ENCODE measurements around the gene IFNA13. TPM values are rescaled to one million over a fixed set of nuclear protein-coding genes. Genes with fewer than 3 reads are reported as not detected.

IFNA13 gene
- total and polyA plus RNA-seq, 2 of the 13 experiments (the other 11 are each of a cell fraction or from before 2014, with no cell fraction given), result not detected

DNA sequence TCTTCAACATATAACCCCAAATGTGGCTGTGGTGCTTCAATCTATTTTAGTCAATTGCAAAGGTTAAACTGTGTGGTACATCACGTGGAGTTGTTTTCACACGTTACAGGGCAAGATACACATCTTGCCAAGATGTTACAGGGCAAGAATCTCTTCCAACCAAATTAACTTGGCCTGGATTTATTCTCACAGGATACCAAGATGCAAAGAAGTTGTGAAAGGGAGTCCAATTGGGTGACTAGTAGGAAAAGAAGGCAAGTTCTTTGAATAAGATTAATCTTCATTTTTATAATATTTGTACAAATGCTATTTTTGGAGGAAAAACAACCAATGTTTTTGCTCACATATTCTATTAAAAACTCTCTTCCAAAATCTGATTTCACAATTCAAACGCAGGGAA lies 36.3 kb upstream of the IFNA13 start:
- no peaks in the 10 kb centered on the region for H4K20me1 ChIP-seq (ENCODE audit: insufficient read depth, low read length)
- no peaks in the 10 kb centered on the region for H3K9me3 ChIP-seq (ENCODE audit: low read length)
- intact Hi-C loops (cut with micrococcal nuclease; ENCODE audit: unreplicated experiment) (no loop called here), in situ Hi-C loops (cut with HindIII; ENCODE audit: extremely low pct_ligation_motif_present, low pct_unique_long_range_greater_than_20kb) (no loop called here)
- FAIRE-seq (no peak), DNase-seq (ENCODE audit: low spot score) (no peak), ATAC-seq (no peak)
- no peak overlapping the region for H3K27ac ChIP-seq (ENCODE audit: extremely low read length, insufficient read depth, low read length)
- 0% methylated on average over 3 of the region's 3 CpGs for WGBS (ENCODE audit: low lambda C conversion rate)
- no peak overlapping the region for H3K4me3 ChIP-seq (replicated peaks in 1 of 3; ENCODE audit: insufficient read depth in 1 of 3, low read depth in 2 of 3, low read length in 3 of 3)
- ChIA-PET CTCF (ENCODE audit: low intra/inter-chr PET ratio, low total read pairs) (no interaction called here), POLR2A (no interaction called here)
- no peaks in the 10 kb centered on the region for H3K4me1 ChIP-seq (ENCODE audit: insufficient read depth, low read length)
- no peaks in the 10 kb centered on the region for H3K79me2 ChIP-seq (ENCODE audit: insufficient read depth, low read length)
- no peak overlapping the region for H2AFZ ChIP-seq (ENCODE audit: low read length)
- no TSS peak for BruUV-seq (replicated peaks)
- H3K36me3 ChIP-seq (replicated peaks in 1 of 2; ENCODE audit: control insufficient read depth in 1 of 2, insufficient read depth in 2 of 2, low read length in 2 of 2), result no peaks in the 10 kb centered on the region
- no peak overlapping the region for H3K4me2 ChIP-seq (ENCODE audit: low read depth, low read length)
- H3K9ac ChIP-seq (ENCODE audit: insufficient read depth, low read depth, low read length), result no peak overlapping the region
- no peaks in the 10 kb centered on the region for H3K27me3 ChIP-seq (ENCODE audit: control insufficient read depth in 1 of 2, insufficient read depth in 2 of 2, low read length in 2 of 2)
- no peak for TF ChIP-seq TERF1 (CRISPR knock-in tag; IDR thresholded peaks at IDR 0.05)
- TF ChIP-seq RCOR2 (CRISPR knock-in tag; IDR thresholded peaks at IDR 0.05), result no peak
- TF ChIP-seq TBX3 (IDR thresholded peaks at IDR 0.05; ENCODE audit: borderline replicate concordance), result no peak
- TF ChIP-seq ZFYVE20 (CRISPR knock-in tag; IDR thresholded peaks at IDR 0.05; ENCODE audit: borderline replicate concordance, low read depth), result no peak
- no peak for TF ChIP-seq ZNF496 (CRISPR knock-in tag; IDR thresholded peaks at IDR 0.05; ENCODE audit: insufficient replicate concordance)
- TF ChIP-seq ZNF224 (CRISPR knock-in tag; IDR thresholded peaks at IDR 0.05), result no peak
- TF ChIP-seq PAWR (CRISPR knock-in tag; IDR thresholded peaks at IDR 0.05; ENCODE audit: borderline replicate concordance), result no peak
- no peak for TF ChIP-seq KLF11 (CRISPR knock-in tag; IDR thresholded peaks at IDR 0.05)
- TF ChIP-seq GATA4 (IDR thresholded peaks at IDR 0.05; ENCODE audit: borderline replicate concordance, low read depth), result no peak
- TF ChIP-seq ZNF816 (CRISPR knock-in tag; IDR thresholded peaks at IDR 0.05; ENCODE audit: borderline replicate concordance), result no peak
- no peak for TF ChIP-seq GTF3A (CRISPR knock-in tag; conservative IDR thresholded peaks at IDR 0.05)
- TF ChIP-seq KDM4B (CRISPR knock-in tag; IDR thresholded peaks at IDR 0.05), result no peak
- no peak for TF ChIP-seq HDAC1 (CRISPR knock-in tag; IDR thresholded peaks at IDR 0.05)
- TF ChIP-seq ZBTB14 (CRISPR knock-in tag; IDR thresholded peaks at IDR 0.05), result no peak
- TF ChIP-seq TEAD3 (CRISPR knock-in tag; optimal IDR thresholded peaks at IDR 0.05; ENCODE audit: borderline replicate concordance), result no peak
- TF ChIP-seq SMARCE1 (IDR thresholded peaks at IDR 0.05; ENCODE audit: borderline replicate concordance), result no peak
